ENCODE data around the gene RSL1D1. TPM values are rescaled to one million over a fixed set of nuclear protein-coding genes. Genes with fewer than 3 reads are reported as not detected.

RSL1D1 gene
- total and polyA plus RNA-seq, 2 of the 8 experiments (the other 6 are each of a cell fraction or from before 2014, with no cell fraction given), result 41.3 to 292 TPM

GRCh38 chr16:11793840-11794239 lies 57.5 kb downstream of the RSL1D1 start (continued):
- TF ChIP-seq, protein P1, sequence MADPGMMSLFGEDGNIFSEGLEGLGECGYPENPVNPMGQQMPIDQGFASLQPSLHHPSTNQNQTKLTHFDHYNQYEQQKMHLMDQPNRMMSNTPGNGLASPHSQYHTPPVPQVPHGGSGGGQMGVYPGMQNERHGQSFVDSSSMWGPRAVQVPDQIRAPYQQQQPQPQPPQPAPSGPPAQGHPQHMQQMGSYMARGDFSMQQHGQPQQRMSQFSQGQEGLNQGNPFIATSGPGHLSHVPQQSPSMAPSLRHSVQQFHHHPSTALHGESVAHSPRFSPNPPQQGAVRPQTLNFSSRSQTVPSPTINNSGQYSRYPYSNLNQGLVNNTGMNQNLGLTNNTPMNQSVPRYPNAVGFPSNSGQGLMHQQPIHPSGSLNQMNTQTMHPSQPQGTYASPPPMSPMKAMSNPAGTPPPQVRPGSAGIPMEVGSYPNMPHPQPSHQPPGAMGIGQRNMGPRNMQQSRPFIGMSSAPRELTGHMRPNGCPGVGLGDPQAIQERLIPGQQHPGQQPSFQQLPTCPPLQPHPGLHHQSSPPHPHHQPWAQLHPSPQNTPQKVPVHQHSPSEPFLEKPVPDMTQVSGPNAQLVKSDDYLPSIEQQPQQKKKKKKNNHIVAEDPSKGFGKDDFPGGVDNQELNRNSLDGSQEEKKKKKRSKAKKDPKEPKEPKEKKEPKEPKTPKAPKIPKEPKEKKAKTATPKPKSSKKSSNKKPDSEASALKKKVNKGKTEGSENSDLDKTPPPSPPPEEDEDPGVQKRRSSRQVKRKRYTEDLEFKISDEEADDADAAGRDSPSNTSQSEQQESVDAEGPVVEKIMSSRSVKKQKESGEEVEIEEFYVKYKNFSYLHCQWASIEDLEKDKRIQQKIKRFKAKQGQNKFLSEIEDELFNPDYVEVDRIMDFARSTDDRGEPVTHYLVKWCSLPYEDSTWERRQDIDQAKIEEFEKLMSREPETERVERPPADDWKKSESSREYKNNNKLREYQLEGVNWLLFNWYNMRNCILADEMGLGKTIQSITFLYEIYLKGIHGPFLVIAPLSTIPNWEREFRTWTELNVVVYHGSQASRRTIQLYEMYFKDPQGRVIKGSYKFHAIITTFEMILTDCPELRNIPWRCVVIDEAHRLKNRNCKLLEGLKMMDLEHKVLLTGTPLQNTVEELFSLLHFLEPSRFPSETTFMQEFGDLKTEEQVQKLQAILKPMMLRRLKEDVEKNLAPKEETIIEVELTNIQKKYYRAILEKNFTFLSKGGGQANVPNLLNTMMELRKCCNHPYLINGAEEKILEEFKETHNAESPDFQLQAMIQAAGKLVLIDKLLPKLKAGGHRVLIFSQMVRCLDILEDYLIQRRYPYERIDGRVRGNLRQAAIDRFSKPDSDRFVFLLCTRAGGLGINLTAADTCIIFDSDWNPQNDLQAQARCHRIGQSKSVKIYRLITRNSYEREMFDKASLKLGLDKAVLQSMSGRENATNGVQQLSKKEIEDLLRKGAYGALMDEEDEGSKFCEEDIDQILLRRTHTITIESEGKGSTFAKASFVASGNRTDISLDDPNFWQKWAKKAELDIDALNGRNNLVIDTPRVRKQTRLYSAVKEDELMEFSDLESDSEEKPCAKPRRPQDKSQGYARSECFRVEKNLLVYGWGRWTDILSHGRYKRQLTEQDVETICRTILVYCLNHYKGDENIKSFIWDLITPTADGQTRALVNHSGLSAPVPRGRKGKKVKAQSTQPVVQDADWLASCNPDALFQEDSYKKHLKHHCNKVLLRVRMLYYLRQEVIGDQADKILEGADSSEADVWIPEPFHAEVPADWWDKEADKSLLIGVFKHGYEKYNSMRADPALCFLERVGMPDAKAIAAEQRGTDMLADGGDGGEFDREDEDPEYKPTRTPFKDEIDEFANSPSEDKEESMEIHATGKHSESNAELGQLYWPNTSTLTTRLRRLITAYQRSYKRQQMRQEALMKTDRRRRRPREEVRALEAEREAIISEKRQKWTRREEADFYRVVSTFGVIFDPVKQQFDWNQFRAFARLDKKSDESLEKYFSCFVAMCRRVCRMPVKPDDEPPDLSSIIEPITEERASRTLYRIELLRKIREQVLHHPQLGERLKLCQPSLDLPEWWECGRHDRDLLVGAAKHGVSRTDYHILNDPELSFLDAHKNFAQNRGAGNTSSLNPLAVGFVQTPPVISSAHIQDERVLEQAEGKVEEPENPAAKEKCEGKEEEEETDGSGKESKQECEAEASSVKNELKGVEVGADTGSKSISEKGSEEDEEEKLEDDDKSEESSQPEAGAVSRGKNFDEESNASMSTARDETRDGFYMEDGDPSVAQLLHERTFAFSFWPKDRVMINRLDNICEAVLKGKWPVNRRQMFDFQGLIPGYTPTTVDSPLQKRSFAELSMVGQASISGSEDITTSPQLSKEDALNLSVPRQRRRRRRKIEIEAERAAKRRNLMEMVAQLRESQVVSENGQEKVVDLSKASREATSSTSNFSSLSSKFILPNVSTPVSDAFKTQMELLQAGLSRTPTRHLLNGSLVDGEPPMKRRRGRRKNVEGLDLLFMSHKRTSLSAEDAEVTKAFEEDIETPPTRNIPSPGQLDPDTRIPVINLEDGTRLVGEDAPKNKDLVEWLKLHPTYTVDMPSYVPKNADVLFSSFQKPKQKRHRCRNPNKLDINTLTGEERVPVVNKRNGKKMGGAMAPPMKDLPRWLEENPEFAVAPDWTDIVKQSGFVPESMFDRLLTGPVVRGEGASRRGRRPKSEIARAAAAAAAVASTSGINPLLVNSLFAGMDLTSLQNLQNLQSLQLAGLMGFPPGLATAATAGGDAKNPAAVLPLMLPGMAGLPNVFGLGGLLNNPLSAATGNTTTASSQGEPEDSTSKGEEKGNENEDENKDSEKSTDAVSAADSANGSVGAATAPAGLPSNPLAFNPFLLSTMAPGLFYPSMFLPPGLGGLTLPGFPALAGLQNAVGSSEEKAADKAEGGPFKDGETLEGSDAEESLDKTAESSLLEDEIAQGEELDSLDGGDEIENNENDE (IDR thresholded peaks at IDR 0.05; ENCODE audit: insufficient replicate concordance, low read length), result no peak
- TF ChIP-seq MAFK (IDR thresholded peaks at IDR 0.05; ENCODE audit: low read depth, low read length) (no peak), JUN (IDR thresholded peaks at IDR 0.05; ENCODE audit: low read depth, low read length) (no peak), RBBP5 (IDR thresholded peaks at IDR 0.05; ENCODE audit: borderline replicate concordance, low read depth, low read length) (no peak), HDAC6 (IDR thresholded peaks at IDR 0.05; ENCODE audit: low read depth, low read length) (no peak), SP2 (IDR thresholded peaks at IDR 0.05; ENCODE audit: low read length) (no peak), GTF2F1 (IDR thresholded peaks at IDR 0.05; ENCODE audit: borderline replicate concordance, low read depth, low read length) (no peak), KDM1A (IDR thresholded peaks at IDR 0.05; ENCODE audit: borderline replicate concordance, low read length) (no peak)
- TF ChIP-seq, protein P2, sequence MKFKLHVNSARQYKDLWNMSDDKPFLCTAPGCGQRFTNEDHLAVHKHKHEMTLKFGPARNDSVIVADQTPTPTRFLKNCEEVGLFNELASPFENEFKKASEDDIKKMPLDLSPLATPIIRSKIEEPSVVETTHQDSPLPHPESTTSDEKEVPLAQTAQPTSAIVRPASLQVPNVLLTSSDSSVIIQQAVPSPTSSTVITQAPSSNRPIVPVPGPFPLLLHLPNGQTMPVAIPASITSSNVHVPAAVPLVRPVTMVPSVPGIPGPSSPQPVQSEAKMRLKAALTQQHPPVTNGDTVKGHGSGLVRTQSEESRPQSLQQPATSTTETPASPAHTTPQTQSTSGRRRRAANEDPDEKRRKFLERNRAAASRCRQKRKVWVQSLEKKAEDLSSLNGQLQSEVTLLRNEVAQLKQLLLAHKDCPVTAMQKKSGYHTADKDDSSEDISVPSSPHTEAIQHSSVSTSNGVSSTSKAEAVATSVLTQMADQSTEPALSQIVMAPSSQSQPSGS (IDR thresholded peaks at IDR 0.05; ENCODE audit: low read length), result no peak
- TF ChIP-seq, protein P3, sequence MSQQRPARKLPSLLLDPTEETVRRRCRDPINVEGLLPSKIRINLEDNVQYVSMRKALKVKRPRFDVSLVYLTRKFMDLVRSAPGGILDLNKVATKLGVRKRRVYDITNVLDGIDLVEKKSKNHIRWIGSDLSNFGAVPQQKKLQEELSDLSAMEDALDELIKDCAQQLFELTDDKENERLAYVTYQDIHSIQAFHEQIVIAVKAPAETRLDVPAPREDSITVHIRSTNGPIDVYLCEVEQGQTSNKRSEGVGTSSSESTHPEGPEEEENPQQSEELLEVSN (IDR thresholded peaks at IDR 0.05), result no peak

Data from H1 (cell line).